Activated CD8-positive, alpha-beta memory T cell treated with anti-CD3 and anti-CD28 coated beads, Interleukin-2, amount 10 ng/mL, durations not matched to agents 7 days and 5 days (primary cell): ENCODE data around the gene PSMD2. TPM values are rescaled to one million over a fixed set of nuclear protein-coding genes. Genes with fewer than 3 reads are reported as not detected.

ENCODE experiments used
- ATAC-seq: fragments of 150-1000 bp; cut with Tn5 transposase; one replicate; pipeline ENCODE4 v1.10.0; 2021; ENCODE audit warnings: moderate library complexity
- CTCF ChIA-PET: fragments of 350-600 bp; sonication (Branson Sonifier 250); formaldehyde crosslinking; loops from one replicate; lab custom pipeline; 2021; ENCODE audit warnings: antibody characterized with exemption; lab: Charles Lee
- DNase-seq: peaks from one replicate; pipeline ENCODE4 v3.0.0-alpha.2; 2020
- H3K27ac Mint-ChIP-seq: one replicate; pipeline ENCODE4 v1.8.0; 2021; ENCODE audit warnings: mild to moderate bottlenecking, mixed read lengths
- H3K27me3 Mint-ChIP-seq: one replicate; pipeline ENCODE4 v1.8.0; 2021; ENCODE audit warnings: mixed read lengths
- H3K36me3 Mint-ChIP-seq: one replicate; pipeline ENCODE4 v1.8.0; 2021; ENCODE audit warnings: mild to moderate bottlenecking, mixed read lengths
- H3K4me1 Mint-ChIP-seq: one replicate; pipeline ENCODE4 v1.8.0; 2021; ENCODE audit warnings: mixed read lengths
- H3K4me3 Mint-ChIP-seq: one replicate; pipeline ENCODE4 v1.8.0; 2021; ENCODE audit warnings: mild to moderate bottlenecking, moderate library complexity, mixed read lengths
- H3K9me3 Mint-ChIP-seq: one replicate; pipeline ENCODE4 v1.8.0; 2022; ENCODE audit warnings: low read depth, mixed read lengths
- total RNA-seq, 2 experiments: library from RNA; stranded (reverse); gene quantifications; one replicate each; pipeline ENCODE4 v1.2.3, GENCODE V29; 2021

Gene PSMD2
- 100 to 1,000 TPM; 193 to 258 TPM for total RNA-seq

- peak within 1 kb of the TSS; percentile 91 for H3K4me3 Mint-ChIP-seq
- no peaks in the 10 kb centered on the region for H3K27me3 Mint-ChIP-seq
- no peaks in the 10 kb centered on the region for H3K9me3 Mint-ChIP-seq
- H3K36me3 Mint-ChIP-seq, result peaks cover 35% of the 10 kb centered on the region
- peak within 1 kb of the TSS; percentile 86 for H3K27ac Mint-ChIP-seq
- peaks cover 23% of the 10 kb centered on the region for H3K4me1 Mint-ChIP-seq
- CTCF ChIA-PET, result interaction anchor here (1.0 to 1.3 kb wide), 2 partner anchors 55 to 71 kb away, joined by 3 to 4 read pairs; no protein-coding TSS in a partner anchor
- DNase-seq (peak; percentile 99), ATAC-seq (peak; percentile 93)
Measured at GRCh38 chr3:184298759-184299487, at the start of gene PSMD2. PSMD2 (plus strand) TSS chr3:184299241; CDS start chr3:184299267, 26 bp downstream.

- peak within 1 kb of the TSS; percentile 85 for H3K4me3 Mint-ChIP-seq
- ATAC-seq (peak; percentile 90), DNase-seq (peak; percentile 98)
- H3K4me1 Mint-ChIP-seq, result peaks cover 6% of the 10 kb centered on the region
- peak within 1 kb of the TSS; percentile 90 for H3K27ac Mint-ChIP-seq
- peaks cover 10% of the 10 kb centered on the region for H3K36me3 Mint-ChIP-seq
- no peaks in the 10 kb centered on the region for H3K9me3 Mint-ChIP-seq
- no peaks in the 10 kb centered on the region for H3K27me3 Mint-ChIP-seq
- CTCF ChIA-PET, result interaction anchor here (0.7 to 2.7 kb wide), 28 partner anchors 9 to 740 kb away, joined by 3 to 42 read pairs (median 4); partner anchors contain the start of genes ABCC5, CAMK2N2, DVL3 and EIF2B5
Measured at GRCh38 chr3:184249412-184250166, 49.5 kb upstream of the PSMD2 start, which contains the start of gene EEF1AKMT4. EEF1AKMT4 (plus strand) TSS chr3:184249672; CDS start chr3:184249695, 23 bp downstream.

GRCh38 chr3:184250167-184250828 lies 48.7 kb upstream of the PSMD2 start:
- Mint-ChIP-seq H3K36me3 (peaks cover 4% of the 10 kb centered on the region), H3K4me3 (peak overlapping the region; percentile 85), H3K9me3 (no peaks in the 10 kb centered on the region), H3K4me1 (peaks cover 6% of the 10 kb centered on the region), H3K27ac (peak overlapping the region; percentile 90), H3K27me3 (no peaks in the 10 kb centered on the region)
- peak; percentile 95 for DNase-seq
- CTCF ChIA-PET, result interaction anchor here (0.7 to 2.7 kb wide), 28 partner anchors 8 to 741 kb away, joined by 3 to 42 read pairs (median 4); partner anchors contain the start of genes ABCC5, CAMK2N2, DVL3 and EIF2B5
- ATAC-seq, result peak; percentile 65

- peaks cover 9% of the 10 kb centered on the region for H3K4me1 Mint-ChIP-seq
- no peak for ATAC-seq
- CTCF ChIA-PET, result interaction anchor here (0.8 to 6.0 kb wide), 5 partner anchors 9 to 128 kb away, joined by 3 to 27 read pairs (median 3); no protein-coding TSS in a partner anchor
- H3K36me3 Mint-ChIP-seq, result no peaks in the 10 kb centered on the region
- no peak overlapping the region for H3K4me3 Mint-ChIP-seq
- DNase-seq, result peak; percentile 48
- H3K9me3 Mint-ChIP-seq, result no peaks in the 10 kb centered on the region
- peaks cover 14% of the 10 kb centered on the region for H3K27me3 Mint-ChIP-seq
- H3K27ac Mint-ChIP-seq, result no peak overlapping the region
Measured at GRCh38 chr3:184255291-184256039, 43.6 kb upstream of the PSMD2 start.

GRCh38 chr3:184257083-184257915 lies 41.7 kb upstream of the PSMD2 start:
- peaks cover 17% of the 10 kb centered on the region for H3K4me1 Mint-ChIP-seq
- no peaks in the 10 kb centered on the region for H3K9me3 Mint-ChIP-seq
- no peak overlapping the region for H3K4me3 Mint-ChIP-seq
- peaks cover 23% of the 10 kb centered on the region for H3K27me3 Mint-ChIP-seq
- DNase-seq, result no peak
- CTCF ChIA-PET, result interaction anchor here (0.9 to 6.0 kb wide), 2 partner anchors 30 to 362 kb away, joined by 4 to 27 read pairs; no protein-coding TSS in a partner anchor
- peaks cover 3% of the 10 kb centered on the region for H3K36me3 Mint-ChIP-seq
- no peak overlapping the region for H3K27ac Mint-ChIP-seq
- ATAC-seq, result no peak

GRCh38 chr3:184258926-184259325 lies 40.1 kb upstream of the PSMD2 start:
- H3K9me3 Mint-ChIP-seq, result no peaks in the 10 kb centered on the region
- DNase-seq (no peak), ATAC-seq (no peak)
- H3K4me1 Mint-ChIP-seq, result peaks cover 22% of the 10 kb centered on the region
- no peak overlapping the region for H3K27ac Mint-ChIP-seq
- H3K4me3 Mint-ChIP-seq, result no peak overlapping the region
- peaks cover 34% of the 10 kb centered on the region for H3K27me3 Mint-ChIP-seq
- CTCF ChIA-PET, result interaction anchor here (0.9 to 1.4 kb wide), 3 partner anchors 9 to 363 kb away, joined by 3 to 5 read pairs (median 3); partner anchors contain the start of gene EEF1AKMT4
- H3K36me3 Mint-ChIP-seq, result peaks cover 3% of the 10 kb centered on the region

- Mint-ChIP-seq H3K9me3 (no peaks in the 10 kb centered on the region), H3K27me3 (peaks cover 34% of the 10 kb centered on the region), H3K4me1 (peaks cover 22% of the 10 kb centered on the region), H3K4me3 (peak overlapping the region; percentile 10), H3K27ac (no peak overlapping the region), H3K36me3 (peaks cover 3% of the 10 kb centered on the region)
- DNase-seq (no peak), ATAC-seq (no peak)
- CTCF ChIA-PET, result interaction anchor here (1.0 to 3.0 kb wide), 5 partner anchors 9 to 364 kb away, joined by 3 to 14 read pairs (median 4); partner anchors contain the start of gene EEF1AKMT4
Measured at GRCh38 chr3:184259396-184259877, 39.6 kb upstream of the PSMD2 start.

- no peak overlapping the region for H3K27ac Mint-ChIP-seq
- H3K36me3 Mint-ChIP-seq, result peaks cover 3% of the 10 kb centered on the region
- H3K4me1 Mint-ChIP-seq, result peaks cover 22% of the 10 kb centered on the region
- ATAC-seq (peak; percentile 50), DNase-seq (no peak)
- peak overlapping the region; percentile 58 for H3K4me3 Mint-ChIP-seq
- CTCF ChIA-PET, result interaction anchor here (0.8 to 3.0 kb wide), 6 partner anchors 10 to 365 kb away, joined by 3 to 14 read pairs (median 4); partner anchors contain the start of gene EEF1AKMT4
- no peaks in the 10 kb centered on the region for H3K9me3 Mint-ChIP-seq
- peaks cover 40% of the 10 kb centered on the region for H3K27me3 Mint-ChIP-seq
Measured at GRCh38 chr3:184259878-184260723, 38.9 kb upstream of the PSMD2 start.

- Mint-ChIP-seq H3K9me3 (no peaks in the 10 kb centered on the region), H3K27ac (no peak overlapping the region), H3K27me3 (peaks cover 43% of the 10 kb centered on the region), H3K4me1 (peaks cover 18% of the 10 kb centered on the region), H3K36me3 (peaks cover 3% of the 10 kb centered on the region), H3K4me3 (peak overlapping the region; percentile 58)
- ATAC-seq (no peak), DNase-seq (no peak)
- CTCF ChIA-PET, result interaction anchor here (0.8 to 3.0 kb wide), 7 partner anchors 10 to 366 kb away, joined by 3 to 14 read pairs (median 4); partner anchors contain the start of gene EEF1AKMT4
Measured at GRCh38 chr3:184260724-184261269, 38.2 kb upstream of the PSMD2 start.

- peak within 1 kb of the TSS; percentile 1 for H3K27ac Mint-ChIP-seq
Measured at GRCh38 chr3:184261270-184261853, 37.7 kb upstream of the PSMD2 start, which contains the start of gene CAMK2N2. CAMK2N2 (minus strand) TSS chr3:184261553; CDS start chr3:184261285, 268 bp downstream.

More at GRCh38 chr3:184261270-184261853, 37.7 kb upstream of the PSMD2 start, which contains the start of gene CAMK2N2:
- ATAC-seq (peak; percentile 70), DNase-seq (peak; percentile 64)
- peak within 1 kb of the TSS; percentile 75 for H3K4me3 Mint-ChIP-seq
- H3K4me1 Mint-ChIP-seq, result peaks cover 18% of the 10 kb centered on the region
- peaks cover 43% of the 10 kb centered on the region for H3K27me3 Mint-ChIP-seq
- CTCF ChIA-PET, result interaction anchor here (0.8 to 3.0 kb wide), 5 partner anchors 10 to 265 kb away, joined by 3 to 14 read pairs (median 3); partner anchors contain the start of genes EEF1AKMT4 and VWA5B2
- peaks cover 3% of the 10 kb centered on the region for H3K36me3 Mint-ChIP-seq
- no peaks in the 10 kb centered on the region for H3K9me3 Mint-ChIP-seq
